Measurements from ENCODE around the gene TRPM2. TPM values are rescaled to one million over a fixed set of nuclear protein-coding genes. Genes with fewer than 3 reads are reported as not detected.

Gene TRPM2
- total and polyA plus RNA-seq, 2 donors (not counting 1 experiment from before 2014, with no cell fraction given): not detected

DNA sequence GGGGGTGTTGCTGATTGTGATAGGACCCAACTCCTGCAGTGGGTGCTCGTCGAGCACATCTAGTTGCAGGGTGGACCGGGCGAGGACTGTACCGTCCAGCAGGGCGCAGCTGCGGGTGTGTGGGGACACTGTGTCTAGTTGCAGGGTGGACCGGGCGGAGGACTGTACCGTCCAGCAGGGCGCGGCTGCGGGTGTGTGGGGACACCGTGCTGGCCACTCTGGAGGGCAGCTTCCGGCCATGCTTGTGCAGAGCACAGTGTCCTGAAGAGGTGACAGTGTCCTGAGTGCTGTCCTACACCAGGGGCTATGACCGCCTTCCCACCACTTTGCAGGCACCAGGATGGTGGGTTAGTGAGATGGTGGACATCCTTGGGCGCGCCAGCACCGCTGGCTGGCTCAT, 4.6 kb upstream of the TRPM2 start:
- Histone ChIP-seq H3K9ac (ENCODE audit: insufficient read depth, low read length) (no peak overlapping the region), H3K9me3 (ENCODE audit: control insufficient read depth, insufficient read depth, low read depth, low read length) (no peaks in the 10 kb centered on the region), H2AFZ (ENCODE audit: low read length) (no peak overlapping the region), H3K27ac (ENCODE audit: insufficient read depth, low read length) (no peak overlapping the region), H3K4me1 (ENCODE audit: control insufficient read depth, extremely low read depth, insufficient read depth, low read length) (no peaks in the 10 kb centered on the region), H3K79me2 (ENCODE audit: control insufficient read depth, insufficient read depth, low read length) (no peaks in the 10 kb centered on the region), H3K4me3 (replicated peaks in 1 of 4; ENCODE audit: control extremely low read depth in 1 of 4, insufficient read depth in 1 of 4, low read depth in 3 of 4, low read length in 4 of 4) (no peak overlapping the region), H3K36me3 (ENCODE audit: control insufficient read depth, insufficient read depth, low read length) (no peaks in the 10 kb centered on the region), H4K20me1 (ENCODE audit: control insufficient read depth, extremely low read depth, insufficient read depth, low read length) (no peaks in the 10 kb centered on the region), H3K27me3 (ENCODE audit: control insufficient read depth, insufficient read depth, low read length) (peaks cover 3% of the 10 kb centered on the region), H3K4me2 (ENCODE audit: extremely low read depth, insufficient read depth, low read length) (no peak overlapping the region)
- TF ChIP-seq, protein P1, sequence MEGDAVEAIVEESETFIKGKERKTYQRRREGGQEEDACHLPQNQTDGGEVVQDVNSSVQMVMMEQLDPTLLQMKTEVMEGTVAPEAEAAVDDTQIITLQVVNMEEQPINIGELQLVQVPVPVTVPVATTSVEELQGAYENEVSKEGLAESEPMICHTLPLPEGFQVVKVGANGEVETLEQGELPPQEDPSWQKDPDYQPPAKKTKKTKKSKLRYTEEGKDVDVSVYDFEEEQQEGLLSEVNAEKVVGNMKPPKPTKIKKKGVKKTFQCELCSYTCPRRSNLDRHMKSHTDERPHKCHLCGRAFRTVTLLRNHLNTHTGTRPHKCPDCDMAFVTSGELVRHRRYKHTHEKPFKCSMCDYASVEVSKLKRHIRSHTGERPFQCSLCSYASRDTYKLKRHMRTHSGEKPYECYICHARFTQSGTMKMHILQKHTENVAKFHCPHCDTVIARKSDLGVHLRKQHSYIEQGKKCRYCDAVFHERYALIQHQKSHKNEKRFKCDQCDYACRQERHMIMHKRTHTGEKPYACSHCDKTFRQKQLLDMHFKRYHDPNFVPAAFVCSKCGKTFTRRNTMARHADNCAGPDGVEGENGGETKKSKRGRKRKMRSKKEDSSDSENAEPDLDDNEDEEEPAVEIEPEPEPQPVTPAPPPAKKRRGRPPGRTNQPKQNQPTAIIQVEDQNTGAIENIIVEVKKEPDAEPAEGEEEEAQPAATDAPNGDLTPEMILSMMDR (conservative IDR thresholded peaks at IDR 0.05 in 1 of 2, IDR thresholded peaks at IDR 0.05 in 1 of 2; ENCODE audit: low read depth in 1 of 2, low read length in 2 of 2): no peak
- no peak for TF ChIP-seq EZH2 (IDR thresholded peaks at IDR 0.05; ENCODE audit: low read length, missing control alignments)
- no peak for DNase-seq (ENCODE audit: low read depth in 2 of 2)

DNA sequence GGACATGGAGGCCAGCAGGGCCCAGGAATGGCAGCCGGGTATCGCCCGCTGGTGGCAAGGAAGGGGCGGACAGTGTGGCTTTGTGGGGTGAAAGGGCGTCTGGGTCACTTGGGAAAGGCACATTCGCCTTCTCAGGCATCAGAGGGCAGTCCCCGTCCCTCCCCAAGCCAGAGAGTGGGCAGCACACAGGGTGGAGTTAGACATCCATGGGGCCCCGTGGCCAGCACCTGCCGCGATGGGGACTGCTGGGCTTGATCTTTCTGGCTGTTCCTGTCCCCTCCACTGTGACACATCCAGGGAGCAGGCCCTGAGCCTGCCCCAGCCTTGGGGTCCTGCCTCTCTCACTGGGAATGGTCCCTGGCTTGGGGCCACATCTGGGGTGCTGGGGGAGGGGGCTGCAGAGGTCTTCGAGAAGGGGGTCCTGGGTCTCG, 4.0 kb upstream of the TRPM2 start:
- no peak overlapping the region for H3K4me3 ChIP-seq (replicated peaks in 1 of 4; ENCODE audit: control extremely low read depth in 1 of 4, insufficient read depth in 1 of 4, low read depth in 3 of 4, low read length in 4 of 4)
- H3K27me3 ChIP-seq (ENCODE audit: control insufficient read depth, insufficient read depth, low read length): peaks cover 3% of the 10 kb centered on the region
- H3K27ac ChIP-seq (ENCODE audit: insufficient read depth, low read length): no peak overlapping the region
- no peaks in the 10 kb centered on the region for H3K4me1 ChIP-seq (ENCODE audit: control insufficient read depth, extremely low read depth, insufficient read depth, low read length)
- no peak overlapping the region for H3K9ac ChIP-seq (ENCODE audit: insufficient read depth, low read length)
- H4K20me1 ChIP-seq (ENCODE audit: control insufficient read depth, extremely low read depth, insufficient read depth, low read length): no peaks in the 10 kb centered on the region
- no peak overlapping the region for H3K4me2 ChIP-seq (ENCODE audit: extremely low read depth, insufficient read depth, low read length)
- no peak for DNase-seq (ENCODE audit: low read depth in 2 of 2)
- TF ChIP-seq, protein P1 (conservative IDR thresholded peaks at IDR 0.05 in 1 of 2, IDR thresholded peaks at IDR 0.05 in 1 of 2; ENCODE audit: low read depth in 1 of 2, low read length in 2 of 2): no peak
- TF ChIP-seq EZH2 (IDR thresholded peaks at IDR 0.05; ENCODE audit: low read length, missing control alignments): no peak
- no peaks in the 10 kb centered on the region for H3K79me2 ChIP-seq (ENCODE audit: control insufficient read depth, insufficient read depth, low read length)
- H3K36me3 ChIP-seq (ENCODE audit: control insufficient read depth, insufficient read depth, low read length): no peaks in the 10 kb centered on the region
- H2AFZ ChIP-seq (ENCODE audit: low read length): no peak overlapping the region
- no peaks in the 10 kb centered on the region for H3K9me3 ChIP-seq (ENCODE audit: control insufficient read depth, insufficient read depth, low read depth, low read length)

DNA sequence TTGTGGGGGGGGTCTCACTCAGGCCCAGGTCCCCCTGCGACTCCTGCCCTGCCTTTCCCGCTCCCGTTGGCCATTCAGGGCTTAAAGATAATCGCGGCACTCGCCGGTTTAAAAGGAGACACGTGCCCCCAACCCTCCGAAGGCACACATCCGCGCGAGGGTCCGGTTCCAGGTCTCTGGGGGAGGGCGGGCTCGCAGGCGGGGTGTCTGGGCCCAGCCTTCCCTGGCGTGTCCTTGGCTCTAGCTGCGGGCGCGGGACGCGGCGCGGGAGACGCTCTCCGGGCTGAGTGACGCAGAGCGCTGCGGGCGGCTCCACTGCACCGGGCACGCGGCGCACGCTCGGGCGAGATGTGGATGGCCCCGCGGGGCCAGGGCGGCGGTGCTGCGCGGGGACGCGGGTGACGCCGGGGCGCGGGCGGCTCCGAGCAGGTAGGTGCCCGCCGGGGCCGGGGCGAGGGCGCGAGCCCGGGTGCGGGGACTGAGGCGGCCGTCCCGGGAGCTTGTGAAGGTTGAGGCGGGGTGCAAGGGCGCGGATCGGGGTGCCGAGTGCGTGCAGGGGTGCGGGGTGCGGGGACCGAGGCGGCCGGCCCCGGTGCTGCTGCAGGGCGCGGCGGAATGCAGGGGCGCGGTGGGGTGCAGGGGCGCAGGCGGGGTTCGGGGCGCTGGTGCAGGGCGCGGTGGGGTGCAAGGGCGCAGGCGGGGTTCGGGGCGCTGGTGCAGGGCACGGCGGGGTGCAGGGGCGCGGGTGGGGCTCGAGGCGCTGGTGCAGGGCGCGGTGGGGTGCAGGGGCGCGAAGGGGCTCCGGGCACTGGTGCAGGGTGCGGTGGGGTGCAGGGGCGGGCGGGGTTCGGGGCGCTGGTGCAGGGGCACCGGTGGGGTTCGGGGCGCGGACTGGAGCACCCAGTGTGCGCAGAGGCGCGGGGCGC, 3.3 kb upstream of the TRPM2 start:
- H3K9me3 ChIP-seq (ENCODE audit: control insufficient read depth, insufficient read depth, low read depth, low read length): no peaks in the 10 kb centered on the region
- H3K9ac ChIP-seq (ENCODE audit: insufficient read depth, low read length): no peak overlapping the region
- no peaks in the 10 kb centered on the region for H3K4me1 ChIP-seq (ENCODE audit: control insufficient read depth, extremely low read depth, insufficient read depth, low read length)
- no peaks in the 10 kb centered on the region for H4K20me1 ChIP-seq (ENCODE audit: control insufficient read depth, extremely low read depth, insufficient read depth, low read length)
- DNase-seq (ENCODE audit: low read depth in 2 of 2): no peak
- no peak overlapping the region for H2AFZ ChIP-seq (ENCODE audit: low read length)
- no peak overlapping the region for H3K4me2 ChIP-seq (ENCODE audit: extremely low read depth, insufficient read depth, low read length)
- H3K27me3 ChIP-seq (ENCODE audit: control insufficient read depth, insufficient read depth, low read length): peaks cover 3% of the 10 kb centered on the region
- no peak overlapping the region for H3K27ac ChIP-seq (ENCODE audit: insufficient read depth, low read length)
- TF ChIP-seq EZH2 (IDR thresholded peaks at IDR 0.05; ENCODE audit: low read length, missing control alignments): peak; percentile 36
- TF ChIP-seq, protein P1 (conservative IDR thresholded peaks at IDR 0.05 in 1 of 2, IDR thresholded peaks at IDR 0.05 in 1 of 2; ENCODE audit: low read depth in 1 of 2, low read length in 2 of 2): no peak
- H3K79me2 ChIP-seq (ENCODE audit: control insufficient read depth, insufficient read depth, low read length): no peaks in the 10 kb centered on the region
- no peak overlapping the region for H3K4me3 ChIP-seq (replicated peaks in 1 of 4; ENCODE audit: control extremely low read depth in 1 of 4, insufficient read depth in 1 of 4, low read depth in 3 of 4, low read length in 4 of 4)
- no peaks in the 10 kb centered on the region for H3K36me3 ChIP-seq (ENCODE audit: control insufficient read depth, insufficient read depth, low read length)
